Germinal center (tissue), 1 donor: ENCODE measurements around the gene MPG.
A peak's percentile ranks its signal among the peaks of the same experiment; 100 is the strongest.

Experiments used
- DNase-seq: peaks from one replicate; pipeline ENCODE4 v3.0.0; 2012; ENCODE audit warnings: mixed read lengths, low spot score

MPG gene

GRCh38 chr16:83781-84615 lies 6.0 kb downstream of the MPG start:
- DNase-seq, result no peak

DNA sequence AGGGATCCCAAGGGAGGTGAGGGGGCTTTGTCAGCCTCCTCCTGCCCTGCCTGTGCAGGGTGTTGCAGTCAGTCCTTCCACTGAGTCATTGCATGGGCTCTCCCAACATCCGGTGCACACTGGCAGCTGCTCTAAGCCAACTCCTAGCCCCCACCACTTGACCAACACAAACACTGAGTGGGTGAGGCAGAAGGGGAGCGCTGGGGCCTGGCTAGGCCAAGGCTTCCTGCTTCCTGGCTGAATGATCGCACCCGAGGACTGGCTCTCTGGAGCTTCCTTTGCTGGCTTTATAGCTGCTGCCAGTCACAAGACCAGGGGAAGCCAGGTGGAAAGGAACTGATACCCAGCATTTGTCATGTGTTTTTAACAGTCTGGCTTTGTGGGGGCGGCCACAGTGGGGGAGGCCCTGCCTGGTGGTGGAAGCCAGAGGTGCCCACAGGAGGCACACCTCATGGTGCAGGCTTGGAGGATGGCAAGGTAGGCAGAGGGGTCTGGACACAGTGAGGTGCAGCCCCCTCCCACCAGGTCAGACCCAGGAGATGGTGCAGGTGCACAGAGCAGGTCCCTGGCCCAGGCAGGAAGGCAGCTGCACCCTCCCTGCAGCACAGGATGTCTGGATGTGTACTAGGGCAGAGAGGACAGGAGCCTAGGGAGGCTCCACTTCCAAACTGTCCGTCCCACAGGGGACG lies 6.8 kb downstream of the MPG start:
- peak; percentile 74 for DNase-seq

DNA sequence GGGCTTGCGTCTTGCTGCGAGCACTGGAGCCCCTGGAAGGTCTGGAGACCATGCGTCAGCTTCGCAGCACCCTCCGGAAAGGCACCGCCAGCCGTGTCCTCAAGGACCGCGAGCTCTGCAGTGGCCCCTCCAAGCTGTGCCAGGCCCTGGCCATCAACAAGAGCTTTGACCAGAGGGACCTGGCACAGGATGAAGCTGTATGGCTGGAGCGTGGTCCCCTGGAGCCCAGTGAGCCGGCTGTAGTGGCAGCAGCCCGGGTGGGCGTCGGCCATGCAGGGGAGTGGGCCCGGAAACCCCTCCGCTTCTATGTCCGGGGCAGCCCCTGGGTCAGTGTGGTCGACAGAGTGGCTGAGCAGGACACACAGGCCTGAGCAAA lies 7.4 kb downstream of the MPG start:
- no peak for DNase-seq

DNA sequence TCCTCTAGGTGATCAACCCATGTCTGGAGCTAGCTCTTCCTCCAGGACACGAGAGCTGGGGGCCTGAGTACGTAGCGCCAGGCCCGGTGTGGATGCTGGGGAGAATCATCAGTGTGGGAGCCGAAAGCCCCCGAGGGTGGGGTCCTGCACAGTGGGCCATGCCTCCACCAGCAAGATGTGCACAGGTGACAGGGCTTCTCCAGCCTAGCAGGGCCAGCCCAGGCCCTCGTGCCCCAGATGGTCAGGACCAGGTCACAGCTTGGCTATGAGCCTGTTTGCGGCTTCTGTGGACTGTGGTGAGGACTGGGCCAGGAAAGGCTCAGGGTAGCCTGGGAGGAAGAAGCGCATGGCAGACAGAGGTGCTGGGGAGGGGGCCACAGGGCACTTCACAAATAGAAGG lies 7.8 kb downstream of the MPG start:
- DNase-seq, result no peak

DNA sequence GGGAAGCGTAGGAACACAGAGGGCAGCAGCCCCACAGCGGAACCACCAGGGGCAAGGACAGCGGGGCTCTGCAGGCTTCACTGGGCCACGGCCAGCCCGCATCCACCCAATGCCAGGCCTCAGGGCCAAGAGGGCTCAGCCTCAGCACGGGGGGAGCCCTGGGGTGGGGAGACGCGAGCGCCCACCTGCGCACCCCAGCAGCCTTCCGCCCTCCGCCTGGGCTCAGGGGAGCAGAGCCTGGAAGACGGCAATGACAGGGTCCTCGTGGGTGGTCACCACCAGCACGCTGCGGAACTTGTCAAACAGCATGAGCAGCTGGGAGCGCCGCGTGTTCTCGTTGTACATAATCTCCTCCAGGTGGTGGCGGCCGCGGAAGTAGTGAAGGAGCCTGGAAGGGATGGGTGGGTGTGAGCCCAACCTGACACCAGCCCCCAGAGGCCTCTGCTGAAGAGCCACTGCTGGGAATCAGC lies 8.5 kb downstream of the MPG start:
- no peak for DNase-seq

DNA sequence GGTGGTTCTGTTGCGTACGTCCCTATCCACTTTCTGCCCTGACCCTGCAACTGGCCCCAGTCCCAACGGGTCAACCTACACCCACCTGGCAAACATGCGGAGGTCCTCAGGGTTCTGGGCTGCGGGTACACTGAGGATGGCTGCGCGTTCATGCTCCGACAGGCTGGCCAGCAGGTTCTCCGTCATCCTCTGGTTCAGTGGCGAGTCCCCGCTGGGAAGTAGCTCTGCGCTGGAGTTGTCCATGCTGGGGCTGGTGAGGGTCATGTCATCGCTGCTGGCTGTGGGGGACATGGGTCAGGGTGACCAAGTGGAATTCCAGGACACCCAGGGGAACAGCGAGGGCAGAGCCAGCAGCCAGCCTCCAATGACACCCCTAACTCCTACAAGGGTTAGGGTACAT lies 10.6 kb downstream of the MPG start:
- no peak for DNase-seq

DNA sequence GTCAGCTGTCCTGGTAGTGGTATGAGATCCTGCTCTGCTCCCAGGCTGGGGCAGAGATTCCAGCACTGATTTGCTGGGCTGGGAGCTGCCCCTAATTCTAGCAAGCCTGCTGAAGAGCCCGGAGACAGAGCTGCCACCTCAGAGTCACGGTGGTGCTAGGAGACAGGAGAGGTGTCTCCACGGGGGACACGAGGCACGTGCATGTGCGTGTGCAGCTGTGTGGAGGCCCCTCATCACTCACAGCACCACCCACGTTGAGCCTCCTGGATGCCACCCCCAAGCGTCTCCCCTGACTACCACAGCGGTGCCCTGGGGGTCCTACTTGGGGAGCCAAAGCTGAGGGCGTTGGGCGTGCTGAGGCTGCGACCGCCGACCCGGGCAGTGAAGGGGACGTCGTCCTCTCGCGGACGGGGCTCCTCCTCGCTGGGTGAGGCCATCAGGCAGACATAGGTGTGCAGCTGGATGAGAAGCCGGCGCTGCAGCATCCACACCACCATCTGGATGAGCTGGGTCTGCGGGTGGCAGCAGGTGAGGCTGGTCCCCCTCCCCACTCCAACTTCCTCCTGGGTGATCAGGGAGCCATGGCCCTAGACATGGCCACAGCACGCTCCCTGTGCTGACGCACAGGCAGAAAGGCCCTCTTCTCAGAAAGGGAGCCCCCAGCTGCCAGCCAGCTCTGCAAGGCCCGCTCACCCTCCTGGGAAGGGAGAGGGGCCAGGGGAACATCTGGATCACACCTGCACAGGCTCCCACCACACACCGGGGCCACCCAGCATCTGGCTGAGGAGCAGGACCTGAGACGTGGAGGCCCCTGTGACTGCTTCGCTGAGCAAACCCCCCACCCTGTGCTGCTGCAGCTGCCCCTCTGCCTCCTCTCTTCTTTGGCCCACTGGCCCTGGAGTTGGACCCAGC lies 11.6 kb downstream of the MPG start:
- no peak for DNase-seq

DNA sequence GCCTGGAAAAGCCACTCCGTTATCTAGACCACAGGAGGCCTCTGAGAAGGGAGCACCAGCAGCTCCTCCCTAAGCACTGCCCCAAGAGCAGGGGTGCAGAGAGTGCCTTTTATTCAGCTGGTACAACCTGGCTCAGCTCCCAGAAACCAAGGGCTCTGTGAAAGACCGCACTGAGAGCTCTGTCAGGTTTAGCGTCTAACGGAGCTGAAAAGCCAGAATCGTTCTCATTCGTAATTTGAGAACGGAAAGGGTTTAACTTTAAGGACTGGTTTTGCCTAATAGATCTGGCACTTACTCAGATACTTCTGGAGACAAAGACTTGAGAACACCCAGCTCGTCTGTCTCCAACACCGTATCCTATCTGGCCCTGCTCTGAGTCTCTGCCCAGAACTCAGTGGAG lies 13.5 kb downstream of the MPG start:
- no peak for DNase-seq

GRCh38 chr16:92431-93339 lies 14.7 kb downstream of the MPG start:
- DNase-seq, result no peak

DNA sequence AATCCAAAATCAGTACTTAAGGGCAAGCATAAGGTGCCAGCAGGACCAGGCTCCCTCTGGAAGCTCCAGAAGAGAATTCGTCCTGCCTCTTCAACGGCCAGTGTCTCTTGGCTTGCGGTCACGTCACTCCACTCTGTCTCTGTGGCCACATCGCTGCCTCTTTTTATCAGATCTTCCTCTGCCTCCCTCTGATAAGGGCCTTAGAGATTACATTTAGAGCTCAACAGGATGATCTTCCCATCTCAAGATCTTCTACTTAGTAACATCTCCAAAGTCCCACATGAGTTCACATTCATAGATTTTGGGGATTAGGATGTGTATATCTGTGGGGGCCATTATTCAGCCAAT lies 16.9 kb downstream of the MPG start:
- DNase-seq, result no peak

- DNase-seq, result peak; percentile 97
Measured at GRCh38 chr16:96935-97381, 18.9 kb downstream of the MPG start.

GRCh38 chr16:97822-98221 lies 19.8 kb downstream of the MPG start:
- no peak for DNase-seq

DNA sequence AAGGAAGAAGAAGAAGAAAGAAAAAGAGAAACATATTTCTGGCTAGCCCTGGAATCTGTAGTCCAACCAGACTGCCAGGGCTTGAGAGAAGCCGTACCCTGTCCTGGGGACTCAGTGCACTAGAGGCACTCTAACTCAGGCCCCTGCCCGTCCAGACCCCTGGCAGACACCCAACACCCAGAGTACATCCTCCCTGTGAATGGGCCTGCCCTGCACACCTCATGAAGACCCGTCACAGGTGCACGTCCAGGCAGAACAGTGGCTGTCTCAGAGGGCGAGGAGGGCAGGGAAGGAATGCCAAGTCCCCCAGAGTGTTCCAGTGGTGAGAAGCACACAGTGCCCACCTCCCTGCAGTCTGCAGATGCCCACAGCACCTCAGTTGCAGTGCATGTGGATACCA lies 23.0 kb downstream of the MPG start:
- DNase-seq, result no peak

DNA sequence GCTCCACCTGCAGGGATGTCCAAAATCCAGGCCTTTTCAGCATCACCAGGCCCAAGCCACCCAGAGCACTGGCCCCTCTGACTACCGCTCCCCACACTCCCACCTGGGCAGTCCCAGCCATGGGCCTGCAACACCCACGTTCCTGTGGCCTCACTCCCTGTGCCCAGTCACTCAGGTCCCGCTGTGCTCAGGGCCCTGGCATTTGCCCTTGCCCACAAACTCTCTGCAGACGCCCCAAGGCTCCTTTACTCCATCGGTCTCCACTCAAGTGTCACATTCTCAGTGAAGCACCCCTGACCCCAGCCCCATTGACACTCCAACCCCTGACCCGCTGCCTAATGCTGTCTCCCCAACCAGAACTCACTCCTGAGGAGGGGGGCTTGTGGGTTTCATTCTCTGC lies 23.6 kb downstream of the MPG start:
- DNase-seq, result no peak

DNA sequence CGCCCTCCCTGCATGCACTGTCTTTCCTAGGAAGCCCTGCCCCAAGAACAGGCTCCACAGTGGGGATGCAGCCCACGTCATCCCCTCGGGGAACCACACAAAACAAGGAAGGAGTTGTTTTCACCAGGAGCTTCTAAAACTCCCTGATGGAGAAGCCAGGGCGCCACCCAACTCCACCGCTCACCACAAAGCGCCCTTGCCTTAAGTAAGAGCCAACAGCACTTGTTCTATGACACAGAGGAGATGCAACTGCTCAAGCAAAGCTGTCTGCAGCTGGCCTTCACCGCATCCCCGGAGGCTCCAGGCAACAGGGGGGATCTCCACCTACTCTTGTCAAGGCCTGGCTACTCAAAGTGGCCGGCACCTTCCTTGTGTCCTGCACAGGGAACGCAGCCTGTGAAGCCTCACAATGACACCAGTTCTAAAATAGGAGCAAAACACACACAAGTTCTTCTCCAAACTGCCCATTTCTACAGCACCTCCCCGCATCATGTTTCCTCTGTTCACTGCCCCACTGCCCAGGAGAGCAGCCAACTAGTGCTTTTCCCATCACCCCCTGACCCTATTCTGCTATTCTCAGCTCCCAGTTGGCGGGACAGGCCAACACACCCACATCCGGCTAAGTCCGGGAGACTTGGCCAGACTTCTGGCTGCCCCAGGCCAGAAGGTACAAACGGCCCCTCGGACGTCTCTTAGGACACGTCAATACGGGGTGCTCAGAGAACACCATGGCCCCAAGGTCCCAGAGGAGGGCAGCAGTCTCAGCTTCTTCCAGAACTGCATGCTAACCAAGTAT lies 24.2 kb downstream of the MPG start:
- DNase-seq, result no peak

- no peak for DNase-seq
Measured at GRCh38 chr16:104355-104754, 26.3 kb downstream of the MPG start.

DNA sequence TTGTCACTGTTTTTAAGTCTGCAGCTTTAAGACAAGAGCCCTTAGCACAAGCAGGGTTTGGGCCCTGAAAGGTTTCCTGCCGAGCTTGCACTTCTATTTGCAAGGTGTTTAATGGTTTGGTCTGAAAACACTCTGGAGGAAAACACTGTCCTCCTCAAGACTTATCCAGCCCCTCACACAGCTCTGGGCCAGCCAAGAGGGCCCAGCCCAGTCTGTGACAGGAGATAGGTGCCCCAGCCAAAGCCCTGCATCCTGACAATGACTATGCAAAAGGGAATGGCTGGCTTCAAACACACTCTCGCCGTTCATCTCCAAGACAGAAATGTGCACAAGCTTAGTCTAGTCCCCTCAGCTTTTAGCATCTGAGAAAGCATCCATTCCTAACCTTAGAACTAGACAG lies 26.9 kb downstream of the MPG start:
- no peak for DNase-seq

GRCh38 chr16:105521-105920 lies 27.5 kb downstream of the MPG start:
- no peak for DNase-seq

GRCh38 chr16:106623-107324 lies 28.7 kb downstream of the MPG start:
- peak; percentile 69 for DNase-seq
